OCI-LY1 (cell line): ENCODE measurements around the gene MEIS1.

ENCODE experiments used
- CTCF ChIP-seq: fragments of 200-600 bp; sonication (generic), shearing (Covaris generic); IDR thresholded peaks from 2 replicates; pipeline ENCODE4 v1.5.1; 2017; ENCODE audit warnings: mild to moderate bottlenecking, antibody characterized with exemption, low read length, moderate library complexity, mixed read lengths
- EZH2 ChIP-seq: fragments of 200-600 bp; sonication (generic), shearing (Covaris generic); IDR thresholded peaks from 2 replicates; pipeline ENCODE4 v1.8.0; 2017; ENCODE audit warnings: borderline replicate concordance, mixed run types, mild to moderate bottlenecking, antibody characterized with exemption, low read length, moderate library complexity, mixed read lengths

DNA sequence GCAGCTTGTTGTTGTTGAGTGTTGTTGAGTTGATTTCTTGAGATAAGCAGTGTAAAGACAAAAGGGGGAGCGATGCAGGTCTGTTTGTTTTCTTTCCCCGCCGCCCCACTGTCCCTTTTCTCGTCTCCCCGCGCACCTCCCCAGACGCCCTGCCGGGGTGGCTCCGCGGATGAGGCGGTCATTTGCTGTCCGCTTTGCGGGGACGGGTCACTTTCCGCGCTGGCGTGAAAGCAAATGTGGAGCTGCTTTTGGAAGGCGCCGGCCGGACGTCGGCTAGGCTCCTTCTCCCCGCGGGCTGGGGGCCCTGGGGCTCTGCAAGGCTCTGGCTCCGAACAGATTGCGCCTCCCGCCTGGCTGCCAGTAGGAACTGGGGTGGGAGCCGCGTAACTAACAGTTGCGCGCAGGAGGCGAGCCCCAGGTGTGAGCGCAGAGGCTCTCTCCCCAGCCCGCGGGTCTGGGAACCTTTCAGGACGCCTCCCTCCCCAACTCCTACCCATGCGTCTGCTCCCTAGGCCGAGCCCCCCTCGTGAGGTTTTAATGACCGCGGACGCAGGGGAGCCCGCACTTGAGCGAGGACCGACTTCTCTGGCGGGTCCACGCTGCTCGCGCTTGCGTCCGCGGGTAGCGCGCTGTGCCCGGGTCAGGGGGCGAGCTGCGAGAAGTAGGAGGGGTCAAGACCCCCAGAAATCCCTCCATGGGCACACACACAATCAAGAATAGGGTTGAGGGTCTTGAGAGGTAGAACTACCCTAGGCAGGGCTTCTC, 146.6 kb downstream of the MEIS1 start:
- no peak for TF ChIP-seq EZH2
- no peak for TF ChIP-seq CTCF
